HG03025 (cell line): Measurements from ENCODE around the gene CNOT4.
"Not testable (repeated sequence)": the region's sequence is repeated elsewhere in the genome, so short reads cannot be mapped to it uniquely, and the experiment has no call there.

ENCODE experiments used
- ATAC-seq: cut with Tn5 transposase; IDR thresholded peaks from one replicate; pipeline ENCODE4 v1.9.1; 2021; ENCODE audit warnings: mild to moderate bottlenecking, moderate library complexity; ENCODE audit not compliant: unreplicated experiment, low FRiP score

CNOT4 gene

DNA sequence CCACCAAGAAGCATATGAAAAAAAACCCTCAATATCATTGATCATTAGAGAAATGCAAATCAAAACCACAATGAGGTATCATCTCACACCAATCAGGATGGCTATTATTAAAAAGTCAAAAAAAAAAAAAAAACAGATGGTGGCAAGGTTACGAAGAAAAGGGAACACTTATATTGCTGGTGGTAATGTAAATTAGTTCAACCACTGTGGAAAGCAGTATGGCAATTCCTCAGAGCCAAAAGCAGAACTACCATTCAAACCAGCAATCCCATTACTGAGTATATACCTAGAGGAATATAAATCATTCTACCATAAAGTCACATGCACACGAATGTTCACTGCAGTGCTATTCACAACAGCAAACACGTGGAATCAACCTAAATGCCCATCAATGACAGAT lies 46.0 kb downstream of the CNOT4 start:
- no peak for ATAC-seq

DNA sequence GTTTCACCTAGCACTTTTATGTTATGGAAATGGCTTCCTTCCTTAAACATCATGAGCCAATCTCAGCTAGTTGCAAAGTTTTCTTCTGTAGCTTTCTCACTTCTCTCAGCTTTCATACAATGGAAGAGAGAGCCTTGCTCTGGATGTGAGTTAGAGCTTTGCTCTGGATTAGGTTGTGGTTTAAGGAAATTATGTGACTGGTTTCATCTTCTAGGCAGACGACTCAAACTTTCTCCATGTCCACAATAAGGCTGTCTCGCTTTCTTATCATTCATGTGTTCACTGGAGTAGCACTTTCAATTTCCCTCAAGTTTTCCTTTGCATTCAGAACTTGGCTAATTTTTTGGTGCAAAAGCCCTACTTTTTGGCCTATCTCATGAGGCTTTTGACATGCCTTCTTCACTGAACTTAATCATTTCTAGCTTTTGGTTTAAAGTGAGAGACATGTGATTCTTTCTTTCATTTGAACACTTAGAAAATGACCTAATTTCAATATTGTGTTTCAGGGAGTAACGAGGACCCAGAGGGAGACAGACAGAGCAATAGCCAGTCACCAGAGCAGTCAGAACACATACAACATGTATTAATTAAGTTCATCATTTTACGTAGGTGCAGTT lies 49.8 kb downstream of the CNOT4 start:
- ATAC-seq, result no peak

DNA sequence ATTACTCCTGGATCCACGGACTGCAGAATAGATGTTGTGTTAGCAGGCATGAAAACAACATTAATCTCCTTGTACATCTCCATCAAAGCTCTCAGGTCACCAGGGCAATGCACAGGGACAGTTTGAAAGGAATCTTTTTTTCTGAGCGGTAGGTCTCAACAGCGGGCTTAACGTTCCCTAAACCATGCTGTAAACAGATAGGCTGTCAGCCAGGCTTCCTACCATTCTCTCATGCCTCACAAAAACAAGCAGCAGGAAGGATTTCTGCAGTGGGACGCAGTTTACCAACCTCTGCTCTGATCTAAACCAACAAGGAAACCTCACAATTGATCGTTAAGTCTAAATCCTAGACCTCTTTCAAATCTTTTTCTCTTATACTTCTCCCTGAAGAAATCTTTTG lies 50.8 kb downstream of the CNOT4 start:
- ATAC-seq, result no peak

DNA sequence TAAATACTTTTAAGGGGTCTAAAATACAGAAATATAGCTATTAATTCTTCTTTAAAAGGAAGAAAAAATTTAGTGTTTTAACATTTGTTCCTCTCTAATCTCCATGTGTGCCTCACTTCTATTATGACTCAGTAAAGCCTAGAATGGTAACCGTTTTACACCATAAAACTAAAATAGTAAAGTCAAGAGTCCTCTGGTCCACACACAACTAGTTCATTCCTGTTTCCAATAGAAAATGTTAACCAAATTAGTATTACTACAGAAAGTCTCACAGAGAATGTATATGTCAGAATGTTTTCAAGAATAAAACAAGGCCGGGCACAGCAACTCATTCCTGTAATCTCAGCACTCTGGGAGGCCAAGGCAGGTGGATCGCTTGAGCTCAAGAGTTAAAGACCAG lies 55.8 kb downstream of the CNOT4 start:
- no peak for ATAC-seq

DNA sequence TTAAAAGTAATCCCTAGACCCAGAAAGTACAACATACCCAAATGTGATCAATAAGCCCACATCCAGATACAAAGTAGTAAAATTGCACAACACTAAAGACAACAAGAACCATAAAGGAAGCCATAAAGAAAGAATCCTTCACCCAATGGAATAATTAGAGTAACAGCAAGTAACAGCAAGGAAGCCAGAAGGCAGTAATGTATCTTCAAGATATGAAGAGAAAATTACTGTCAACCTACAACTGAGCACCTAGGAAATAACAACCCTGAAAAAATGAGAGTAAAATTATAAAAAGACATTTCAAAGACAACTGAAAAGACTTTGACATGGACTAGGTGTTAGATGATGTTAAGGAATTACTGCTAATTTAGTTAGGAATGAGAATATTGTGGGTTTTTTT lies 60.5 kb downstream of the CNOT4 start:
- ATAC-seq, result no peak

DNA sequence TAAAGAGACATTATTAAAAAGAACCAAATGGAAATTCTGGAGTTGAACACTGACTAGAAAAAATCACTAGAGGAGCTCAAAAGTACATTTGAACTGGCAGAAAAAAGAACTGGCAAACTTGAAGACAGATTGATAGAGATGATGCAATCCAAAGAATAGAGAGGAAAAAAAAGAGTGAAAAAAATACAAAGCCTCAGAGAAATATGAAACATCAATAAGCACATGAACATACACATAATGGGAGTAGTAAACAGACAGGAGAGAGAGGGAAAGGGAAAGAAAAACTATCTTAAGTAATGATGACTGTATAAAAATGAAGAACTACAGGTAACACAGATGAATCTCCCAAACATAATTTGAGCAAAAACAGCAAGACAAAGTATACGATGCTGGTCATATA lies 61.1 kb downstream of the CNOT4 start:
- no peak for ATAC-seq

DNA sequence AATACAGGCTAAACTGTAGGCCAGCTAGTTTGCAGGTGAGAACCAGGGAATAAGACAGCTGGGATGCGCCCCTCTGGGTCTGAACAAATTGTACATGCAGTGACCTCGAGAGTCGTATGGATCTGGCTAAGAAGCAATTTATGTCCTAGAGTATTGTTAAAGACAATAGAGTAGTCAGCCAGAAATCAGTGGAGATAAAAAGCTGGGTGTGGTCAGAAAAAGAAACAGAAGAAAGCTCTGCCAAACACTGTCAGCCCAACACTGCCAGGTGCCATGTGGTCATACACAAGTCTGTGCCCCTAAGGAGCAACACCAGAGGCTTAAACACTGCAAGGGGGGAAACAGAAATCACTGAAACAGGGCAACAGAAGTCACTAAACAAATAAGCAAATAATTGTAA lies 62.2 kb downstream of the CNOT4 start:
- no peak for ATAC-seq

DNA sequence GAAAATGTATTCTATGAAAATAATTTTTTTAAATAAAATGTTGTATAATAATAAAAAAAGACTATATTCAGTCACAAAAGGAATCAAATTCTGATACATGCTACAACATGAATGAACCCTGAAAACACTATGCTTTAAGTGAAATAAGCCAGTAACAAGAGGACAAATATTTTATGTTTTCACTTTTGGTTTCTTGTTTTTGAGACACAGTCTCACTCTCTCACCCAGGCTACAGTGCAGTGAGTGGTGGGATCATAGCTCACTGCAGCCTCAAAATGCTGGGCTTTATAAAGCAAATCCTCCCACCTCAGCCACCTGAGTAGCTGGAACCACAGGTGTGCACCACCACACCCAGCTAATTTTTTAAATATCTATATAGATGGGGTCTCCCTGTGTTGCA lies 64.2 kb downstream of the CNOT4 start:
- ATAC-seq, result no peak

DNA sequence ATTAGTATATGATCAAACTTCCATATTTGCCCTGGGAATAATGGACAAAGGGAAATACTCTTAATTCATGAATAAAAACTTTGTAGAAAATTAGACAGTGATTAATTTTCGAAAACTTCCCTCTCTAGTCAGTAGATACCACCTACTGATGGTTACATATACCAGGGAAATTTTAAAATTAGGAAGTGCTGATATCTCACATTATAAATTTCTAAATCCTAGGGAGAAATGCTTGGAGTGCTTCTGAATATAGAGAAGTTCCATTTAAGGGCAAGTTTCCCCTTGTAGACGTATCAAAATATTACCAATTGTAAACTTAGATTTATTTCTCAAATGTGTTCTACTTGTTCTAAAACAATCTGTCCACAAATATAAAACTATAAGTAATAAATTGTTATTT lies 64.6 kb downstream of the CNOT4 start:
- ATAC-seq, result not testable (repeated sequence)

DNA sequence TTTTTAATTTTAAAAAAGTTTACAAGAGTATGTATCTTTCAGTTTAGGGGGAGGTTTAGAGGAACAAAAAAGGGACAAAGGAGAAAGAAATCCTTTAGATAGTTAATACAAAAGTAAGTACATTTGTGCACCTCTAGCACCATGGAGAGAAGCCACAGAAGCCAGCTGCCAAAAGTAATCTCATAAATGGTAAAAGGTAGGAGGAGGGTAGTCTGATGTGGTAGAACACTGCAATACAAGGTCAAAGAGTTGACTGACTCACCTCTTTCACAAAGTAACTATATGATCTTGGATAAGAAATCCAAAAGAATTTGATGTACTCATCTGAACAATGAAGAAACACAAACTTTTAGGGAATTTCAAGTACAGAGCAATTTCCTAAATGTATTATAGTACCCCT lies 68.1 kb downstream of the CNOT4 start:
- ATAC-seq, result no peak

DNA sequence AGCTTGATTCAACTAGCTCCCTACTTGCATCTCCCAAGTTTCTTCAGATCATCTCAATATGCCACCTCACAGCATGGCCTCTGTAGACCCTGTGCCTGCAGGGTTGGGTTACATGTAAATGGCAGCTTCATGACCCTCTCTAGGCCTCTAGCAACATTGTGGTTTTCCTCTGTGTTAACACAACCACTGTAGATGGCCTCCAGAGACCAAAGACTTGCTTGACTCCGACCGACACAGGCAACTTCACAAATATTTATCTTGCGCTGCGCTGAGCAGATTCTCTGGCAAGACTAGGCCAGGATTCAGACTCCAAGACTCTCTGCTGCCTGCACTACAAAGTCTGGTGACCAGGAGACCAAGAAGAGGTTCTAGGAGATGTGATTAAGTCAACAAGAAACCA lies 75.9 kb downstream of the CNOT4 start:
- ATAC-seq, result no peak

DNA sequence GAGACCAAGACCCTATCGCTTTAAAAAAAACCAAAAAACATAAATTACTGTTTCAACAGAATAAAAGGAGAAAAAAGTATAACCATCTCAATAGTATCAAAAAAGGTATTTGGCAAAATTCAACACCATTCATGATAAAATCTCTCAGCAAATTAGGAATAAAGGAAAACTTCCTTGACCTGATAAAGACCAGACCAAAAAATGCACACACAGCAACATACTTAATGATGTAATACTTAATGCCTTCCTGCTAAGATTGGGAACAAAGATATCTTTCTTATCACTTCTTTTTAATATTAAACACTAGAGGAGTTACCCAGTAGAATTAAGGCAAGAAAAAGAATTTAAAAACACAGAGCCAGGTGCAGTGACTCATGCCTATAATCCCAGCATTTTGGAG lies 79.3 kb downstream of the CNOT4 start:
- ATAC-seq, result no peak

DNA sequence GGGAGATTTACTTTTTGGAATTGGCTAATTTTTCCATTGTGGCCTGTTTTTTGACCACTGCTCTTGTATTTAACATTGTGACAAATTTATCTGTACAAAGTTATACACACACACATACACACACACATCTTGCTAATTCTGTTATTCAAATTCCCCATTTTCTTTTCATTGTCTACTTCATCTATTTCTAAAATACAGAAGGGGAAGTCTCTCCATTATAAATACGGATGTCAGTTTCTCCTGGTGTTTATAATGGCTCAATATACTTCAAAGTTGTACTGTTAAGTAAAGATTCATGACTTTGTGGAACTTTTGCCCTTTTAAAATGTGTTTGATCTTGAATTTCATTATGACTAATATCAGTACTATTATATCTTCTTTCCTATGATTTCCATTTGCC lies 81.0 kb downstream of the CNOT4 start:
- ATAC-seq, result no peak

DNA sequence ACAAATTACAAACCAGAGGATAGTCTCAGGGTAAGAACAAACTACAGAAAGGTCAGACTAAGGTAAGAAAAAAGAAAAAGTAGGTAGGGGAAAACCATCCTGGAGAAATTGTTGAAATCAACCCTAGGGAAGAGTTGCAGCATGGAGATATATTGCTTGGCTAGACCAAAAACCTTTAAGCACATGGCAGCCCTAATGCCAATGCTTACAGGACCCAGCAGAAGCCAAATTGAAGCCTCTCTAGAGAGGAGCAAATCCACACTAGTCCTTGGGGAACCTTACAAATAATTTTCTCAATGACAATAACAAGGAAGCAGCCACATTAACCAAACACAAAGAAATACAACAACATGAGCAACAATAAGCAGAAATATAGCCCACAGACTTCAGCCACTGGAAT lies 81.9 kb downstream of the CNOT4 start:
- no peak for ATAC-seq

DNA sequence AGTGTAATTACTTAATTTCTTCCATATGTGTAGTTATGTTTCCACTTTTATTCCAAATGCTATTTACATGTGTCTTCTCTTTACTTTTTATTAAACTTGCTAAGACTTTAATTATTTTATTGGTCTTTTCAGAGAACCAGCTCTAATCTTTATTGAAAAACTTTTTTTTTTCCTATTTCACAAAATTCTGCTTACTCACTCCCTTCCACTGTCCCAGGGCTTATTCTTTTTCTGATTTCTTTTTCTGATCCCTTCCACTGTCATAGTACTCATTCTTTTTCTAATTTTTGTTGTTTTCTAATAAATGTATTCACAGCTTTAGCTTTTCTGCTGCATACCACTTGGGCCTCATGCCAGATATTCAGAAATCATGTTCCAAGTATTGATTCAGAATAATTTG lies 82.7 kb downstream of the CNOT4 start:
- ATAC-seq, result no peak

DNA sequence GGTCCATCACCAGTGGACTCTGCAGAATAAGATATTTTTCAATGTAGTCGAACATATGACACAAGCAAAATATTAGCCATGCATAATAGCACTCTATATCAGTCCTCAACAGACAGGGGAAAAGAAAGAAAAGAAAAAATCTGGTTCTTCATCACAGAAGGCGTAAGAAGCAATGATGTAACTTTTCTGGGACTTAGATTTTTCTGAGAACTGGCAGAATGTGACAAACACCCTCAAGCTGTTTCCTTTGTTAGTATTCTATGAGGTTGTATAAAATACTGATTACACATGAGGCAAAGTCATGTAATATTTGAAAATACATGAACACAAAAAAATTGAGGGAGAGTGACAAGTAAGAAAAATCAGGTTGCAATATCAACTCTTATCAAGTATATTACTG lies 84.9 kb downstream of the CNOT4 start:
- ATAC-seq, result no peak

DNA sequence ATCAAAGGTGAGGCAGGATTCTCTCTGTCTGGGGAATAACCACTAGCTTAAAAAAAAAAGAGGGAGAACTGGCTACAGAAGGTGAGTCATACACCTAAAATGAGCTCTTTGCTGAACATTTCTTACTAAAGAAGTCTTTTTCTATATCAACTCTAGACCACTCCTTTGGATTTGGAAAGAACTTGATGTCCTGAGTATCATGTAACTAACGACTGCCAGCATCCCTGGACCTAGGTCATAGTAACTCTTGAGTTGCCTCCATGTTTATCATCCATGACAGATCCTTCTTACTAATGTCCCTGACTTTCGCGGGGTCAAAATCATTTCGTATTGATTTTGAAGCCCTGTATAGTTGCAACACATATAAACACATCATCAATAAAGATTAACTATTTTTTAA lies 89.1 kb downstream of the CNOT4 start:
- ATAC-seq, result no peak

DNA sequence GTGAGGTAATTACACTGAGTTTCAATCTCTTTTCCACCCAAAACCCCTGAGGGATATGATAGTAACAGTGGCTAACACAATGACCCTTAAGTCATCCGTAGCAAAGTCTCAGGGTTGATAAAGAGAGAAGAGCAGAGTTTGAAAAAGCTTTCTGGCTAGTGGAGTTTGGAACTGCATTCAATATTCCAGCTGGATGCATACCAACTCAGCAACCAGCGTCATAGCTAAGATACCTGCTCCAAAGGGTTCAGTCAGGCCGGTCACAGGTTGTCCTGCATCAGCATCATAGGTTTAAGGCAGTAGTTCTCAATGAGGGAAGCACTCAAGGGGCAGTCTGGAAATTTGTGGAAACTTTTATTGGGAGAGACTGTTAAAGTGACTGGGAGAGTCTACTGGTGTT lies 93.5 kb downstream of the CNOT4 start:
- no peak for ATAC-seq

DNA sequence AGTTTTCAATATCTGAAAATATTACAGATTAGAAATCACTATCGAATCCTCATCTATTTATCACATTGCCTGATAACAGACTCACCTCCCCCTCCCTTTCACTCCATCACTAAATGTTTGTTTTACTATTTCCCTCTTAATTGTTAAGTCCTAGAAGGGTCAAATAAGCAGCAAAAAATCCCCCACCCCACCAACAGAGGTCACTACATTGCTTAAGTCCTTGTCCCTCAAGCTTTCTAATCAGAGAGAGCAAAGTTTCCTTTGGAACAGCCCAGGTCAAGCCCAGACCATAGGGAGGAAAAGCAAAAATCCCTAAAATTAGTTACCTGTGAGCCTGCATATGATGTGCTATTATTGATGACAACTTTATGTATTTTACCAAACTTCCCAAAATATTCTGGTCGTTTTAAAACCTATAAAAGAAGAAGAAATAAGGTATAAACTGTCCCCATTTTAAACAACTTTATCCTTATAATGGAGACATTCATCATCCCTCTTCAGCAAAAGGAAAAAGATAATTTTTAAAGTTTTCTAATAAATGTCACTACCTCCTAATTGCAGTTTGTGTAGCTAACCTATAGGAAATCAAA lies 95.0 kb downstream of the CNOT4 start:
- ATAC-seq, result no peak

DNA sequence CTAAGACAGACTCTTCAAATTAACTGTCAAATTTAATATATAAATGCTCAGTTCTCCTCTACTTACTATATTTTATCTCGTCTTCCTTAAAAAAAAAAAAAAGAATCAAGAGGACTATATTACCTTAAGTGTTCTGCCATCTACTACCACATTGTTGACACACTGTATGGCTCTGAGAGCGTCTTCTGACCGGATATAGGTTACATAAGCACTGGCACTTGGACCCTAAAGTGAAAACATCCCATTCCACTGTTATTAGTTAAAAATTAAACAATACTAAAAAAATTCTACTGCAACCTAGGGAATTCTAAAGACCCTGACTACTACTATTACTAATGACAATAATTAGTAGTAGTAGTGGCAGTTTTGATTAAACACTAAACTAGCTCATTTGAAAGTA lies 95.7 kb downstream of the CNOT4 start:
- no peak for ATAC-seq

DNA sequence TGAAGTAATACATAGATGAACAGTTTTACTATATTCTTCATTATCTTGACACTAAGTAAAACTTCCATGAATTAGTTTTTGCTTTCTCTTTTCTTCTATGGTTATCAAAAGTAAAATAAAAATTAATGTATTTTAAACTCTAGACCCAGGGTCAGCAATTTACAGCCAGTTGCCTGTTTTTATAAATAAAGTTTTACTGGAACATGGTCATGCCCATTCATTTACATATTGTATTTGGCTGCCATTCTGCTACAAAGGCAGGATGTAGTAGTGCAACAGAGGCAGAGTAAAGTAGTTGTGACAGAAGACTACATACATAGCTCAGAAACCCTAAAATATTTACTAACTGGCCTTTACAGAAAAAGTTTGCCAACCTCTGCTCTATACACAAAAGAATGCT lies 98.8 kb downstream of the CNOT4 start:
- no peak for ATAC-seq

DNA sequence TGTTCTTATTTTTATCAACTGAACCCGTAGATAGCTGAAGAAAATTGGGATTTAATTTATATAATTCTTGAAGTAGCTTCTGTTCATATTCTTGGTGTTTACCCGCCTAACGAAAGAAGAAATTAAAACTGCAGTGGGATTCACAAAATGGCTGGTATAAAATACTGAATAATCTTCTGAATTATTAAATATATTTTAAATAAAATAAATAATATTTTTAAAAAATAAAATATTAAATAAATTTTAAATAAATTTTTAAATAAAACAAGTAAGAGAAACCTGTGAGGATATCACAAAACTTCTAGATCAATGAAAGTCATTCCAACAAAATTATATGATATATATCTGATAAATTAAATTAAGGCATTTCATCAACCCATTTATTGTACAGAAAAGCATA lies 99.4 kb downstream of the CNOT4 start:
- no peak for ATAC-seq
